Loucy (cell line): ENCODE data around the gene PLXNA4.

Source experiments
- CTCF ChIP-seq: fragments of 200-600 bp; sonication (generic); conservative IDR thresholded peaks from 2 replicates; pipeline ENCODE4 v1.5.1; 2014; ENCODE audit warnings: mild to moderate bottlenecking, antibody characterized with exemption, low read length
- EZH2phosphoT487 ChIP-seq: fragments of 200-600 bp; IDR thresholded peaks from 2 replicates; pipeline ENCODE4 v1.6.1; 2018; ENCODE audit warnings: antibody characterized with exemption, mild to moderate bottlenecking, moderate library complexity, borderline replicate concordance

GRCh38 chr7:132440151-132440550 lies 136.1 kb downstream of the PLXNA4 start:
- TF ChIP-seq CTCF, result no peak
- no peak for TF ChIP-seq EZH2phosphoT487
